Esophagus muscularis mucosa (tissue), 4 donors: ENCODE measurements around the gene KCNAB3. TPM values are rescaled to one million over a fixed set of nuclear protein-coding genes. Genes with fewer than 3 reads are reported as not detected.

Source experiments
- DNase-seq: peaks from one replicate; pipeline ENCODE4 v3.0.0-alpha.2; 2017; ENCODE audit errors: extremely low spot score
- H3K27ac ChIP-seq, 4 donors: fragments of 200-600 bp; sonication (generic); replicated peaks in 1 of 4; 1 replicate in 3 of 4; 2 replicates in 1 of 4; pipeline ENCODE4 v1.5.1; 2016 to 2019; ENCODE audit warnings: mild to moderate bottlenecking in 1 of 4
- H3K27me3 ChIP-seq, 4 donors: fragments of 200-600 bp; sonication (generic); one replicate each; pipeline versions ENCODE4 v1.5.1 to v1.6.0; 2016 to 2019
- H3K36me3 ChIP-seq, 4 donors: fragments of 200-600 bp; sonication (generic); one replicate each; pipeline ENCODE4 v1.5.1; 2016 to 2019
- H3K4me1 ChIP-seq, 4 donors: fragments of 200-600 bp; sonication (generic); one replicate each; pipeline ENCODE4 v1.5.1; 2016 to 2019
- H3K4me3 ChIP-seq, 4 donors: fragments of 200-600 bp; sonication (generic); 1 replicate in 2 of 4; 2 replicates in 2 of 4; pipeline ENCODE4 v1.5.1; 2016 to 2019; ENCODE audit warnings: mild to moderate bottlenecking in 4 of 4, moderate library complexity in 1 of 4
- H3K9me3 ChIP-seq, 4 donors: fragments of 200-600 bp; sonication (generic); 1 replicate in 3 of 4; 2 replicates in 1 of 4; pipeline ENCODE4 v1.5.1; 2016 to 2019
- EP300 ChIP-seq: sonication (generic); formaldehyde crosslinking; IDR thresholded peaks from one replicate; pipeline ENCODE4 v1.6.1; 2017; ENCODE audit warnings: antibody characterized with exemption
- POLR2A ChIP-seq: fragments of 450-650 bp; IDR thresholded peaks from one replicate; pipeline ENCODE4 v1.6.1; 2017; ENCODE audit warnings: antibody characterized with exemption, moderate library complexity, mild to moderate bottlenecking, low read depth
- POLR2AphosphoS5 ChIP-seq, 2 donors: sonication (generic); formaldehyde crosslinking; IDR thresholded peaks; one replicate each; pipeline ENCODE4 v1.6.1; 2017; ENCODE audit warnings: antibody characterized with exemption in 2 of 2
- WGBS: methylation state at CpG from one replicate; pipeline ENCODE4 v1.1.5; 2018; 5-methylcytosine and 5-hydroxymethylcytosine counted together
- intact Hi-C: fragments of 100-400 bp; cut with DNase I; formaldehyde crosslinking; loops from one replicate; pipeline ENCODE4 v1.15.1; 2023
- total RNA-seq, 4 donors: library from RNA; depleted of rRNA; stranded (reverse); fragments of >200 nt; gene quantifications; one replicate each; pipeline versions ENCODE4 v1.1.0 to v1.2.1, GENCODE V29; 2016
- TF ChIP-seq, protein P1 (sequence below), 3 experiments: fragments of 200-600 bp in 2 of 3; fragments of 450-650 bp in 1 of 3; sonication (generic) in 2 of 3; IDR thresholded peaks; one replicate each; pipeline ENCODE4 v1.5.1; 2017 to 2019; ENCODE audit warnings: antibody characterized with exemption in 3 of 3, mild to moderate bottlenecking in 2 of 3, moderate library complexity in 1 of 3

The KCNAB3 gene
- total RNA-seq, 4 donors from 2014 or later, result 0.23 to 1.2 (median 0.41) TPM

- TF ChIP-seq POLR2A (no peak), POLR2AphosphoS5 (IDR thresholded peaks at IDR 0.05) (no peak), EP300 (no peak)
- Histone ChIP-seq H3K9me3 (no peaks in the 10 kb centered on the region), H3K4me3 (no peak overlapping the region), H3K27ac (no peak overlapping the region), H3K36me3 (peaks cover 37 to 63% (median 58%) of the 10 kb centered on the region in 4 donors), H3K27me3 (no peaks in the 10 kb centered on the region), H3K4me1 (peaks cover 16 to 20% (median 18%) of the 10 kb centered on the region in 4 donors)
- no peak for DNase-seq
- 73% methylated on average over 9 of the region's 9 CpGs for WGBS
- intact Hi-C loops, result loop anchor here (5.0 kb wide), 1 partner anchor 146 kb away; no protein-coding TSS in a partner anchor
Observed at GRCh38 chr17:7911116-7911515, 18.5 kb downstream of the KCNAB3 start.

GRCh38 chr17:7910711-7911110 lies 18.9 kb downstream of the KCNAB3 start:
- 94% methylated on average over 13 of the region's 13 CpGs for whole genome bisulfite sequencing
- peaks cover 14 to 18% (median 16%) of the 10 kb centered on the region in 4 donors for H3K4me1 ChIP-seq
- peaks cover 41 to 67% (median 62%) of the 10 kb centered on the region in 4 donors for H3K36me3 ChIP-seq
- H3K27ac ChIP-seq, result no peak overlapping the region
- intact Hi-C loops, result loop anchor here (5.0 kb wide), 1 partner anchor 147 kb away; no protein-coding TSS in a partner anchor
- no peaks in the 10 kb centered on the region for H3K27me3 ChIP-seq
- DNase-seq, result no peak
- TF ChIP-seq, protein P1, sequence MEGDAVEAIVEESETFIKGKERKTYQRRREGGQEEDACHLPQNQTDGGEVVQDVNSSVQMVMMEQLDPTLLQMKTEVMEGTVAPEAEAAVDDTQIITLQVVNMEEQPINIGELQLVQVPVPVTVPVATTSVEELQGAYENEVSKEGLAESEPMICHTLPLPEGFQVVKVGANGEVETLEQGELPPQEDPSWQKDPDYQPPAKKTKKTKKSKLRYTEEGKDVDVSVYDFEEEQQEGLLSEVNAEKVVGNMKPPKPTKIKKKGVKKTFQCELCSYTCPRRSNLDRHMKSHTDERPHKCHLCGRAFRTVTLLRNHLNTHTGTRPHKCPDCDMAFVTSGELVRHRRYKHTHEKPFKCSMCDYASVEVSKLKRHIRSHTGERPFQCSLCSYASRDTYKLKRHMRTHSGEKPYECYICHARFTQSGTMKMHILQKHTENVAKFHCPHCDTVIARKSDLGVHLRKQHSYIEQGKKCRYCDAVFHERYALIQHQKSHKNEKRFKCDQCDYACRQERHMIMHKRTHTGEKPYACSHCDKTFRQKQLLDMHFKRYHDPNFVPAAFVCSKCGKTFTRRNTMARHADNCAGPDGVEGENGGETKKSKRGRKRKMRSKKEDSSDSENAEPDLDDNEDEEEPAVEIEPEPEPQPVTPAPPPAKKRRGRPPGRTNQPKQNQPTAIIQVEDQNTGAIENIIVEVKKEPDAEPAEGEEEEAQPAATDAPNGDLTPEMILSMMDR (IDR thresholded peaks at IDR 0.05), result no peak
- TF ChIP-seq POLR2AphosphoS5 (IDR thresholded peaks at IDR 0.05) (no peak), POLR2A (no peak), EP300 (no peak)
- H3K9me3 ChIP-seq, result no peaks in the 10 kb centered on the region
- H3K4me3 ChIP-seq, result no peak overlapping the region

GRCh38 chr17:7910281-7910680 lies 19.4 kb downstream of the KCNAB3 start:
- TF ChIP-seq POLR2A, result no peak
- TF ChIP-seq, protein P1 (IDR thresholded peaks at IDR 0.05), result no peak
- TF ChIP-seq POLR2AphosphoS5 (IDR thresholded peaks at IDR 0.05), result no peak
- no peak for TF ChIP-seq EP300
- H3K36me3 ChIP-seq, result peaks cover 41 to 71% (median 66%) of the 10 kb centered on the region in 4 donors

DNA sequence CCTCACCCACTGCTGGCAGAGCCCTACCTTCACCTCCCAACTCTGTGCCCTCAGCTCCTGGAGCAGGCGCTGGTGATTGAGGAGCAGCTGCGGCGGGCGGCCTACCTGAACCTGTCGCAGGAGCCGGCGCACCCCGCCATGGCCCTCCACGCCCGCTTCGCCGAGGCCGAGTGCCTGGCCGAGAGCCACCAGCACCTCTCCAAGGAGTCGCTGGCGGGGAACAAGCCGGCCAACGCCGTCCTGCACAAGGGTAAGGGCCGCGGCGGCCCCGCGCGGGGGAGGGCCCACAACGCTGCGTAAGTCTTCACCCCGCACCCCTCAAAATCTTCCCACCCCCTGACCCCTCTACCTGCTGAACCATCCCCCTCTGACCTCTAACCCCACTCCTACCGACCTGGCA lies 20.6 kb downstream of the KCNAB3 start:
- H3K36me3 ChIP-seq, result peaks cover 43 to 83% (median 78%) of the 10 kb centered on the region in 4 donors
- no peaks in the 10 kb centered on the region for H3K9me3 ChIP-seq
- 71% methylated on average over 1 of the region's 29 CpGs for WGBS
- peaks cover under 1 to 3% (median 1%) of the 10 kb centered on the region in 4 donors for H3K4me1 ChIP-seq
- intact Hi-C loops, result no loop called here
- TF ChIP-seq, protein P1 (IDR thresholded peaks at IDR 0.05), result no peak
- TF ChIP-seq POLR2AphosphoS5 (IDR thresholded peaks at IDR 0.05) (no peak), POLR2A (no peak), EP300 (no peak)
- DNase-seq, result no peak
- no peak overlapping the region for H3K27ac ChIP-seq
- H3K27me3 ChIP-seq, result no peaks in the 10 kb centered on the region
- H3K4me3 ChIP-seq, result no peak overlapping the region

More at GRCh38 chr17:7910281-7910680, 19.4 kb downstream of the KCNAB3 start:
- no peak for DNase-seq
- Histone ChIP-seq H3K4me1 (peaks cover 11 to 15% (median 13%) of the 10 kb centered on the region in 4 donors), H3K4me3 (no peak overlapping the region), H3K9me3 (no peaks in the 10 kb centered on the region), H3K27ac (no peak overlapping the region), H3K27me3 (no peaks in the 10 kb centered on the region)
- 90% methylated on average over 15 of the region's 15 CpGs for WGBS
- intact Hi-C loops, result loop anchor here (5.0 kb wide), 1 partner anchor 147 kb away; no protein-coding TSS in a partner anchor

DNA sequence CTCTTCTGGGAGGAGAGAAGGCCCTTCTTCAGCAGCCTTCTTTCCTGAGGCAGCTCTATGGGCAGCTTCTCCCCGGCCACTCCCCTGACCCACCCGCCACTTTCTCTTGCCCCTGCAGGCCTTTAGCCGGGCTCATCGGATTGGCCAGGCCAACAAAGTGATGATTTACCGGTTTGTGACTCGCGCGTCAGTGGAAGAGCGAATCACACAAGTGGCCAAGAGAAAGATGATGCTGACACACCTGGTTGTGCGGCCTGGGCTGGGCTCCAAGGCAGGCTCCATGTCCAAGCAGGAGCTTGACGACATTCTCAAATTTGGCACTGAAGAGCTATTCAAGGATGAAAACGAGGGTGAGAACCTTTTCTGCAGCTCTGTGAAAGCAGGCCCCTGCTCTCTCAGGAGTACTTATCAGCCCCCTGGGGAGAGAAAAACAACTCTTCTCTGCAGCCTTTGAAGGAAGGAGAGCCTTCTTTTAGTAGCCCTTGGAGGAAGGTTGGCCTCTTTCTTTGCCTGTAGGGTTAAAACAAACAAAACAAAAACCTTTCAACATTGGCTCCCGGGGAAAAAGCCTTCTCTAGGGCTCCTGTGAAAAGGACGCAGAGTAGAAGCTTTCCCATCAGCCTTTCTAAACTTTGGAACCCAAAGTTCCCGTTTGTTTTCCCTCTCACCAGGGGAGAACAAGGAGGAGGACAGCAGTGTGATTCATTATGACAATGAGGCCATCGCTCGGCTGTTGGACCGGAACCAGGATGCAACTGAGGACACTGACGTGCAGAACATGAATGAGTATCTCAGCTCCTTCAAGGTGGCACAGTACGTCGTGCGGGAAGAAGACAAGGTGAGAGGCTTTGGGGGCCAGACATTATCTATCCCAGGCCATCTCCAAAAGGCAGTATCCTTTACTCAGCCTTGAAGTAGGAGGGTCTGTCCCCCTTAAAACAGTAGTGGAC lies 26.2 kb downstream of the KCNAB3 start:
- TF ChIP-seq POLR2A (no peak), EP300 (no peak), POLR2AphosphoS5 (IDR thresholded peaks at IDR 0.05) (no peak)
- TF ChIP-seq, protein P1 (IDR thresholded peaks at IDR 0.05), result no peak
- Histone ChIP-seq H3K27me3 (no peaks in the 10 kb centered on the region), H3K27ac (no peak overlapping the region), H3K36me3 (peaks cover 53 to 100% (median 97%) of the 10 kb centered on the region in 4 donors), H3K4me1 (no peaks in the 10 kb centered on the region), H3K9me3 (no peaks in the 10 kb centered on the region), H3K4me3 (no peak overlapping the region)
- intact Hi-C loops, result no loop called here
- 67% methylated on average over 22 of the region's 22 CpGs for WGBS
- no peak for DNase-seq
